Sigmoid colon (tissue), 4 donors: ENCODE measurements around the gene HAS3.

Experiments
- CTCF ChIP-seq, 4 experiments: fragments of 450-650 bp in 3 of 4; fragments of 200-600 bp in 1 of 4; IDR thresholded peaks; one replicate each; pipeline ENCODE4 v1.5.1; 2016 to 2019; ENCODE audit warnings: antibody characterized with exemption in 4 of 4, mild to moderate bottlenecking in 3 of 4, moderate library complexity in 2 of 4
- POLR2AphosphoS5 ChIP-seq, 4 donors: sonication (generic); formaldehyde crosslinking; IDR thresholded peaks; one replicate each; pipeline ENCODE4 v1.6.1; 2017; ENCODE audit warnings: antibody characterized with exemption in 4 of 4

GRCh38 chr16:69157196-69157595, 51.7 kb downstream of the HAS3 start:
- no peak for TF ChIP-seq CTCF (IDR thresholded peaks at IDR 0.05)
- TF ChIP-seq POLR2AphosphoS5 (IDR thresholded peaks at IDR 0.05) = no peak
